Measurements from ENCODE around the gene MAST4. TPM values are rescaled to one million over a fixed set of nuclear protein-coding genes. Genes with fewer than 3 reads are reported as not detected.

The MAST4 gene
- total RNA-seq, 4 donors from 2014 or later, result 55.3 to 148 (median 110) TPM

DNA sequence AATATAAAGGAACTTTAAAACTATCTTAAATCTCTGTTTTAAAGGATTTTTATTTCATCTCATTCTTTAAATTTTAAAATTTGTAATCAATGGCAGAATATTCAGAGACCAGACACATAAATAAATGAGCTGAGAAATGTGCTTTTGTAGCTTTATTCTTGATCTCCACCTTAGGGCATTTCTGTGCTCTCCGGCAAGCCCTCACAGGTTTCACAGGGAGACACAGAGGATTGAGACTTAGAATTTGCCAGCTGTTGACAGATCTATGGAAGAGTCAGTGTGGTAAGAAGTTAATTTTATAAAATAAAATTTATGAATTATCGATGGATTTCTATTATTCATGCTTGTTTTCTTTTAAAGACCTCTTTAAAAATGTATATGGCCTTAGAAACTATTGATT, 393.6 kb downstream of the MAST4 start:
- intact Hi-C loops (cut with DNase I), result no loop called here
- Histone ChIP-seq H3K4me1 (peaks cover 2 to 78% (median 15%) of the 10 kb centered on the region in 3 donors), H3K4me3 (no peak overlapping the region), H3K27me3 (no peaks in the 10 kb centered on the region), H3K36me3 (no peaks in the 10 kb centered on the region), H3K27ac (peak overlapping the region in 3 of 4 donors; percentile 22 to 74 (median 66)), H3K9me3 (no peaks in the 10 kb centered on the region)
- no peak for DNase-seq
- 35 to 44% methylated on average over 2 of the region's 2 CpGs for WGBS, 2 donors
- TF ChIP-seq POLR2A (IDR thresholded peaks at IDR 0.05), result no peak
- TF ChIP-seq, protein P1, sequence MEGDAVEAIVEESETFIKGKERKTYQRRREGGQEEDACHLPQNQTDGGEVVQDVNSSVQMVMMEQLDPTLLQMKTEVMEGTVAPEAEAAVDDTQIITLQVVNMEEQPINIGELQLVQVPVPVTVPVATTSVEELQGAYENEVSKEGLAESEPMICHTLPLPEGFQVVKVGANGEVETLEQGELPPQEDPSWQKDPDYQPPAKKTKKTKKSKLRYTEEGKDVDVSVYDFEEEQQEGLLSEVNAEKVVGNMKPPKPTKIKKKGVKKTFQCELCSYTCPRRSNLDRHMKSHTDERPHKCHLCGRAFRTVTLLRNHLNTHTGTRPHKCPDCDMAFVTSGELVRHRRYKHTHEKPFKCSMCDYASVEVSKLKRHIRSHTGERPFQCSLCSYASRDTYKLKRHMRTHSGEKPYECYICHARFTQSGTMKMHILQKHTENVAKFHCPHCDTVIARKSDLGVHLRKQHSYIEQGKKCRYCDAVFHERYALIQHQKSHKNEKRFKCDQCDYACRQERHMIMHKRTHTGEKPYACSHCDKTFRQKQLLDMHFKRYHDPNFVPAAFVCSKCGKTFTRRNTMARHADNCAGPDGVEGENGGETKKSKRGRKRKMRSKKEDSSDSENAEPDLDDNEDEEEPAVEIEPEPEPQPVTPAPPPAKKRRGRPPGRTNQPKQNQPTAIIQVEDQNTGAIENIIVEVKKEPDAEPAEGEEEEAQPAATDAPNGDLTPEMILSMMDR (IDR thresholded peaks at IDR 0.05), result no peak

DNA sequence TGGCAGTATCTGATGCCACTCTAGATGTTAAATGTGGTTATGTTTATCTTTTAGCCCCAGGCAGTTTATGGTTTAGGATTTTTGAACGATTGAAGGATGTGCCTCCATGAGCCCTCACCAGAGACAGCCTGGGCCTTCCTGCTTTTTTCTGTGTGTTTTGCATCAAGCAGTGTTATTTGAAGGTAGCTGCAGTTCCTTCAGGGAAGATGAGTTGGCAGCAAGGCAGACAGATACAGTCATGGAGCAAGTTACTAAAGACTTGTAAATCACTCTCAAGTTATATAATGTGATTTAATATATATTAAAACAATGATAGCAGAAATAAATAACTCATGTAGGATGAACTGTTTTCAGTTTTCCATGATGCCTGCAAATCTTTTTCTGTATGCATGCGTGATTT, 395.6 kb downstream of the MAST4 start:
- no peak for TF ChIP-seq POLR2A (IDR thresholded peaks at IDR 0.05)
- TF ChIP-seq, protein P1 (IDR thresholded peaks at IDR 0.05), result no peak
- DNase-seq, result no peak
- Histone ChIP-seq H3K27me3 (no peaks in the 10 kb centered on the region), H3K27ac (peak overlapping the region in 2 of 4 donors; percentile 66 to 74), H3K4me3 (no peak overlapping the region), H3K9me3 (no peaks in the 10 kb centered on the region), H3K4me1 (peaks cover 2 to 86% (median 15%) of the 10 kb centered on the region in 3 donors), H3K36me3 (no peaks in the 10 kb centered on the region)
- WGBS, 2 donors, result 4 to 9% methylated on average over 2 of the region's 2 CpGs
- intact Hi-C loops (cut with DNase I), result no loop called here

DNA sequence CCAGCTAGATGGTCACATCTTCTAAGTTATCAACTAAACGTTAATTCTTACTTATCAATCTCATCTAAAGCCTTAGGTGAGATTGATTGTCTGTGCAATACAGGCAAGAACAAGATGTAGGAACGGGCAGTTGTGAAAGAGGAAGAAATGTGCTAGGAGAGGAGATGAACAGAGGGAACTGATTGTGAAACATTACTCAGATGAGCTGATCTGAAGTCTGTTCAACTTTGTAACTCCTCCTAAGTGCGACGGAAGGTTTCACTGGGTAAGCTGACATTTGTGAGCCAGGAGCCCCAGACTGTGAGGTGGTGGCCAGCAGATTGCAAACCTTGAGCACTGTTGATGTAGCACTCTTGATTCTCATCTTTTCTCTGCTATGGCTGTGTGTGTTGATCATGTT, 396.4 kb downstream of the MAST4 start:
- Histone ChIP-seq H3K9me3 (no peaks in the 10 kb centered on the region), H3K4me3 (no peak overlapping the region), H3K36me3 (no peaks in the 10 kb centered on the region), H3K27ac (peak overlapping the region in 3 of 4 donors; percentile 16 to 47 (median 23)), H3K4me1 (peaks cover 2 to 80% (median 13%) of the 10 kb centered on the region in 3 donors), H3K27me3 (no peaks in the 10 kb centered on the region)
- DNase-seq, result no peak
- WGBS, 2 donors, result 33 to 38% methylated on average over 4 of the region's 4 CpGs
- intact Hi-C loops (cut with DNase I), result no loop called here
- TF ChIP-seq, protein P1 (IDR thresholded peaks at IDR 0.05), result no peak
- TF ChIP-seq POLR2A (IDR thresholded peaks at IDR 0.05), result no peak

DNA sequence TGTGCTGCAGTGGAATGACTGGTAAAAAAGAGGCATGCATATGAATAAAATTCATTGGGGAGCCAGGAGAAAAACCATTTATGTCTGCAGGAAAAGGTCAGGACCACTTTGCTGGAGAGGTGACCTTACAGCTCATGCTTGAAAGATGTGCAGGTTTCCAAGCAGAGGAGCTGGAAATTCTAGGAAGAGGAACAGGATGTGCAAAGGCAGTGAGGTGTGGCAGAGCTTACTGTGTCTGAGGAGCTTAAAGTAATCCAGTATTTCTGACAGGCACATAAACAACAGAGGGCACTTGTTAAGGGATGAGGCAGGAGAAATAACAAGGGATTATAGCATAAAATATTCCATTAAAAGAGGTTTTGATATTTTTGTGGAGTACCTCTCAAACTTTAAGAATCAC, 397.3 kb downstream of the MAST4 start:
- intact Hi-C loops (cut with DNase I), result no loop called here
- Histone ChIP-seq H3K9me3 (no peaks in the 10 kb centered on the region), H3K4me1 (peaks cover 2 to 71% (median 12%) of the 10 kb centered on the region in 3 donors), H3K27ac (peak overlapping the region in 3 of 4 donors; percentile 59 to 79 (median 72)), H3K27me3 (no peaks in the 10 kb centered on the region), H3K4me3 (no peak overlapping the region), H3K36me3 (no peaks in the 10 kb centered on the region)
- DNase-seq, result no peak
- no peak for TF ChIP-seq POLR2A (IDR thresholded peaks at IDR 0.05)
- TF ChIP-seq, protein P1 (IDR thresholded peaks at IDR 0.05), result no peak

DNA sequence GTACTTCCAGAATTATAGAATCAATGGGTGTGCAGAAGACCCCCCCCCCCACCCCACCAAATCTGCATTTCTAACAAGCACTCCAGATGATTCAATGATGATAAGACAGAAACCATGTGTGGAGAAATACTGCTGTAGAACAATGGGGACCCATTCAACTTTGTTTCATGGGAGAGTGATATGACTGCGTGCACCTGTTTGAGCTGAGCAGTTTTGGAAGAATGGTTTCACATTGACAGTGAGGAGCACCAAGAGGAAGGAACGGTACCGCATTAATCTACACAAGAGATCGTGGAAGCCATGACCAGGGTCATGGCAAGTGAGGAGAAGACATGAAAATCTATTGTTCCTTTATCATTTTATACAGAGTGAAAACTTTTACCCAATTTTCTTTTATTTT, 397.7 kb downstream of the MAST4 start:
- TF ChIP-seq, protein P1 (IDR thresholded peaks at IDR 0.05), result no peak
- no peak for TF ChIP-seq POLR2A (IDR thresholded peaks at IDR 0.05)
- no peaks in the 10 kb centered on the region for H3K36me3 ChIP-seq
- no peak for DNase-seq

More for the DNA sequence above, 397.7 kb downstream of the MAST4 start:
- intact Hi-C loops (cut with DNase I), result no loop called here
- peak overlapping the region in 3 of 4 donors; percentile 59 to 79 (median 72) for H3K27ac ChIP-seq
- 73 to 91% methylated on average over 4 of the region's 4 CpGs for WGBS, 2 donors
- no peaks in the 10 kb centered on the region for H3K9me3 ChIP-seq
- peaks cover 2 to 67% (median 10%) of the 10 kb centered on the region in 3 donors for H3K4me1 ChIP-seq
- no peaks in the 10 kb centered on the region for H3K27me3 ChIP-seq
- no peak overlapping the region for H3K4me3 ChIP-seq

Measured in esophagus squamous epithelium (tissue), 5 donors.